GM19324 (cell line): Measurements from ENCODE around the gene SOX5.
"Not testable (repeated sequence)": the region's sequence is repeated elsewhere in the genome, so short reads cannot be mapped to it uniquely, and the experiment has no call there.

Experiments used
- ATAC-seq: cut with Tn5 transposase; IDR thresholded peaks from one replicate; pipeline ENCODE4 v1.9.1; 2021; ENCODE audit warnings: mild to moderate bottlenecking, moderate library complexity; ENCODE audit not compliant: unreplicated experiment, low FRiP score

Gene SOX5

GRCh38 chr12:23519444-23519843 lies 430.0 kb downstream of the SOX5 start:
- not testable (repeated sequence) for ATAC-seq

- not testable (repeated sequence) for ATAC-seq
Measured at GRCh38 chr12:23515785-23516184, 433.7 kb downstream of the SOX5 start.

GRCh38 chr12:23510484-23510883 lies 439.0 kb downstream of the SOX5 start:
- no peak for ATAC-seq

GRCh38 chr12:23509832-23510231 lies 439.6 kb downstream of the SOX5 start:
- ATAC-seq: not testable (repeated sequence)

- not testable (repeated sequence) for ATAC-seq
Measured at GRCh38 chr12:23507785-23508184, 441.7 kb downstream of the SOX5 start.

- ATAC-seq: not testable (repeated sequence)
Measured at GRCh38 chr12:23505736-23506135, 443.7 kb downstream of the SOX5 start.

GRCh38 chr12:23504641-23505399 lies 444.6 kb downstream of the SOX5 start:
- no peak for ATAC-seq

- no peak for ATAC-seq
Measured at GRCh38 chr12:23504043-23504442, 445.4 kb downstream of the SOX5 start.

GRCh38 chr12:23503544-23503943 lies 445.9 kb downstream of the SOX5 start:
- ATAC-seq: no peak

GRCh38 chr12:23502259-23502658 lies 447.2 kb downstream of the SOX5 start:
- no peak for ATAC-seq

- no peak for ATAC-seq
Measured at GRCh38 chr12:23495472-23495871, 454.0 kb downstream of the SOX5 start.

GRCh38 chr12:23493672-23494071 lies 455.8 kb downstream of the SOX5 start:
- no peak for ATAC-seq

- not testable (repeated sequence) for ATAC-seq
Measured at GRCh38 chr12:23491029-23491428, 458.4 kb downstream of the SOX5 start.

- ATAC-seq: no peak
Measured at GRCh38 chr12:23488130-23488529, 461.3 kb downstream of the SOX5 start.

- ATAC-seq: no peak
Measured at GRCh38 chr12:23484238-23484637, 465.2 kb downstream of the SOX5 start.

GRCh38 chr12:23482571-23482970 lies 466.9 kb downstream of the SOX5 start:
- no peak for ATAC-seq
